HepG2 (cell line): ENCODE data around the gene GUK1. TPM values are rescaled to one million over a fixed set of nuclear protein-coding genes. Genes with fewer than 3 reads are reported as not detected.
A peak's percentile ranks its signal among the peaks of the same experiment; 100 is the strongest.

Experiments used
- HDAC1 ChIP-seq: sonication (generic); formaldehyde crosslinking; IDR thresholded peaks from 2 replicates; pipeline ENCODE4 v1.5.1; 2020; ENCODE audit warnings: mild to moderate bottlenecking, missing genetic modification reagents
- HNRNPL ChIP-seq: fragments of 200-400 bp; formaldehyde crosslinking; IDR thresholded peaks from 2 replicates; pipeline ENCODE4 v1.6.1; 2017; ENCODE audit warnings: mild to moderate bottlenecking, low read depth, low read length
- KLF12 ChIP-seq: sonication (generic); formaldehyde crosslinking; IDR thresholded peaks from 2 replicates; pipeline ENCODE4 v1.4.0; 2020; ENCODE audit warnings: missing genetic modification reagents, borderline replicate concordance
- NCOA2 ChIP-seq: sonication (generic); formaldehyde crosslinking; IDR thresholded peaks from 2 replicates; pipeline ENCODE4 v1.8.0; 2022; ENCODE audit warnings: inconsistent platforms
- PAF1 ChIP-seq: IDR thresholded peaks from 2 replicates; pipeline ENCODE4 v1.6.1; 2016; ENCODE audit warnings: missing genetic modification reagents, missing compliant biosample characterization
- SIN3B ChIP-seq: fragments of 150-350 bp; IDR thresholded peaks from 2 replicates; pipeline ENCODE4 v1.6.1; 2014; ENCODE audit warnings: low read length
- TP53 ChIP-seq: sonication (generic); formaldehyde crosslinking; conservative IDR thresholded peaks from 2 replicates; pipeline ENCODE4 v1.4.0; 2020; ENCODE audit warnings: missing genetic modification reagents
- ZBTB42 ChIP-seq: sonication (generic); formaldehyde crosslinking; IDR thresholded peaks from 2 replicates; pipeline ENCODE4 v1.5.0; 2020; ENCODE audit warnings: mild to moderate bottlenecking, missing genetic modification reagents
- ZNF260 ChIP-seq: sonication (generic); formaldehyde crosslinking; IDR thresholded peaks from 2 replicates; pipeline ENCODE4 v1.4.0; 2020; ENCODE audit warnings: missing genetic modification reagents, low read depth, mild to moderate bottlenecking, borderline replicate concordance
- ZNF33B ChIP-seq: sonication (generic); formaldehyde crosslinking; IDR thresholded peaks from 2 replicates; pipeline ENCODE4 v1.5.1; 2020; ENCODE audit warnings: mild to moderate bottlenecking, missing genetic modification reagents
- ZNF496 ChIP-seq: sonication (generic); formaldehyde crosslinking; IDR thresholded peaks from 2 replicates; pipeline ENCODE4 v1.8.1; 2023; ENCODE audit warnings: mild to moderate bottlenecking, moderate library complexity, missing genetic modification reagents; ENCODE audit not compliant: insufficient replicate concordance
- polyA plus RNA-seq, 8 experiments: library from polyadenylated mRNA; depleted of rRNA in 3 of 8; stranded (reverse) in 7 of 8; unstranded in 1 of 8; fragments of >200 nt; fragmentation: Illumina TruSeq in 4 of 8; extraction: Trizol in 4 of 8; gene quantifications; 2 replicates each; pipeline versions ENCODE4 v1.2.1 to v1.2.3, GENCODE V29; 2011 to 2016; ENCODE audit warnings: low read depth in 4 of 8, missing spikeins in 1 of 8, mixed read lengths in 1 of 8; ENCODE audit not compliant: insufficient read depth in 1 of 8
- total RNA-seq, 5 experiments: library from RNA; depleted of rRNA; stranded (reverse); fragments of >200 nt; fragmentation: Illumina TruSeq; extraction: Trizol; gene quantifications; 2 replicates each; pipeline ENCODE4 v1.2.3, GENCODE V29; 2016; ENCODE audit warnings: low read depth in 1 of 5
- TF ChIP-seq, protein P1 (sequence below): sonication (generic); formaldehyde crosslinking; IDR thresholded peaks from 2 replicates; pipeline ENCODE4 v1.8.0; 2022; ENCODE audit warnings: mild to moderate bottlenecking, missing genetic modification reagents, moderate library complexity
- TF ChIP-seq, protein P2 (sequence below): conservative IDR thresholded peaks from 2 replicates; pipeline ENCODE4 v1.6.1; 2018; ENCODE audit warnings: missing genetic modification reagents
- TF ChIP-seq, protein P3 (sequence below): sonication (generic); formaldehyde crosslinking; IDR thresholded peaks from 2 replicates; pipeline ENCODE4 v1.8.0; 2022; ENCODE audit warnings: missing genetic modification reagents, mild to moderate bottlenecking, inconsistent platforms, borderline replicate concordance
- TF ChIP-seq, protein P4 (sequence below): sonication (generic); formaldehyde crosslinking; IDR thresholded peaks from 2 replicates; pipeline ENCODE4 v1.4.0; 2020; ENCODE audit warnings: missing genetic modification reagents, mild to moderate bottlenecking, borderline replicate concordance
- TF ChIP-seq, protein P5 (sequence below): sonication (generic); formaldehyde crosslinking; IDR thresholded peaks from 2 replicates; pipeline ENCODE4 v1.4.0; 2020; ENCODE audit warnings: mild to moderate bottlenecking, missing genetic modification reagents
- TF ChIP-seq, protein P6 (sequence below): IDR thresholded peaks from 2 replicates; pipeline ENCODE4 v1.6.1; 2016; ENCODE audit warnings: missing compliant biosample characterization, missing genetic modification reagents, borderline replicate concordance
- TF ChIP-seq, protein P7 (sequence below): sonication (generic); formaldehyde crosslinking; conservative IDR thresholded peaks from 2 replicates; pipeline ENCODE4 v1.5.0; 2020; ENCODE audit warnings: missing genetic modification reagents

The GUK1 gene
- total and polyA plus RNA-seq, 2 of the 13 experiments (the other 11 are each of a cell fraction or from before 2014, with no cell fraction given): 116 to 154 TPM

DNA sequence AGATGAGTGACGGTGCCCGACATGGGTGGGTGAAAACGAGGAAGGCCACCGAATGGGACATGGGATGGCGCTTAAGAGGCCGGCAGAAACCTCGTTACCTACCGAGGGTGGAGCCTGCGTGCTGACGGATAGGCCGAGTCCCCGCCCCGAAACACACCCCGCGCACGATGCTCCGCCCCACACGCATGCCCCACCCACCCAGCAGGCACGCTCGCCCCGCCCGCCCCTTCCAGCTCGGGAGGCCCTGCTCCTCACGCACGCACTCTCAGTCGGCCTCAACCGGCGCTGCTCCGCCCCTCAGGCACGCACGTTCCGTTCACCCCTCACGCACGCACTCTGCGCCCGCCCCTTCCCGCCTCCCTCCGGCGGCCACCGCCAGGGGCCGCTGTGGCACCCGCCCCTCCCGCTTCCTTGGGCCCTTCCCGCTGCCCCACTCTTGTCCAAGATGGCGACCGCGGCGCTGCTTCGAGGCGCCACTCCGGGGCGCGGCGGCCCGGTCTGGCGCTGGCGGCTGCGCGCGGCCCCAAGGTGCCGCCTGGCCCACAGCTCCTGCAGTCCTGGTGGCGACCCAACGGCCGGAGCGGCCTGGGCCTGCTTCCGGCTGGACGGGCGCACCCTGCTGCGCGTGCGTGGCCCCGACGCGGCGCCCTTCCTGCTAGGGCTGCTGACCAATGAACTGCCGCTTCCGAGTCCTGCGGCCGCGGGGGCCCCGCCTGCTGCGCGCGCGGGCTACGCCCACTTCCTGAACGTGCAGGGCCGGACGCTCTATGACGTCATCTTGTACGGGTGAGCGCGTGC lies 25.5 kb downstream of the GUK1 start, which contains the start of gene IBA57 (continued):
- 0 out of 2 replicates have a peak, but pooled peaks have one; percentile 58 for TF ChIP-seq KLF12 (CRISPR knock-in tag)
- TF ChIP-seq, protein P1, sequence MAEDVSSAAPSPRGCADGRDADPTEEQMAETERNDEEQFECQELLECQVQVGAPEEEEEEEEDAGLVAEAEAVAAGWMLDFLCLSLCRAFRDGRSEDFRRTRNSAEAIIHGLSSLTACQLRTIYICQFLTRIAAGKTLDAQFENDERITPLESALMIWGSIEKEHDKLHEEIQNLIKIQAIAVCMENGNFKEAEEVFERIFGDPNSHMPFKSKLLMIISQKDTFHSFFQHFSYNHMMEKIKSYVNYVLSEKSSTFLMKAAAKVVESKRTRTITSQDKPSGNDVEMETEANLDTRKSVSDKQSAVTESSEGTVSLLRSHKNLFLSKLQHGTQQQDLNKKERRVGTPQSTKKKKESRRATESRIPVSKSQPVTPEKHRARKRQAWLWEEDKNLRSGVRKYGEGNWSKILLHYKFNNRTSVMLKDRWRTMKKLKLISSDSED: no peak
- TF ChIP-seq, protein P2, sequence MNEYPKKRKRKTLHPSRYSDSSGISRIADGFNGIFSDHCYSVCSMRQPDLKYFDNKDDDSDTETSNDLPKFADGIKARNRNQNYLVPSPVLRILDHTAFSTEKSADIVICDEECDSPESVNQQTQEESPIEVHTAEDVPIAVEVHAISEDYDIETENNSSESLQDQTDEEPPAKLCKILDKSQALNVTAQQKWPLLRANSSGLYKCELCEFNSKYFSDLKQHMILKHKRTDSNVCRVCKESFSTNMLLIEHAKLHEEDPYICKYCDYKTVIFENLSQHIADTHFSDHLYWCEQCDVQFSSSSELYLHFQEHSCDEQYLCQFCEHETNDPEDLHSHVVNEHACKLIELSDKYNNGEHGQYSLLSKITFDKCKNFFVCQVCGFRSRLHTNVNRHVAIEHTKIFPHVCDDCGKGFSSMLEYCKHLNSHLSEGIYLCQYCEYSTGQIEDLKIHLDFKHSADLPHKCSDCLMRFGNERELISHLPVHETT: no peak; the same call in 1 of the 2 replicates
- TF ChIP-seq SIN3B: no peak
- TF ChIP-seq ZNF496 (CRISPR knock-in tag): no peak
- no peak for TF ChIP-seq ZNF33B (CRISPR knock-in tag)
- TF ChIP-seq, protein P3, sequence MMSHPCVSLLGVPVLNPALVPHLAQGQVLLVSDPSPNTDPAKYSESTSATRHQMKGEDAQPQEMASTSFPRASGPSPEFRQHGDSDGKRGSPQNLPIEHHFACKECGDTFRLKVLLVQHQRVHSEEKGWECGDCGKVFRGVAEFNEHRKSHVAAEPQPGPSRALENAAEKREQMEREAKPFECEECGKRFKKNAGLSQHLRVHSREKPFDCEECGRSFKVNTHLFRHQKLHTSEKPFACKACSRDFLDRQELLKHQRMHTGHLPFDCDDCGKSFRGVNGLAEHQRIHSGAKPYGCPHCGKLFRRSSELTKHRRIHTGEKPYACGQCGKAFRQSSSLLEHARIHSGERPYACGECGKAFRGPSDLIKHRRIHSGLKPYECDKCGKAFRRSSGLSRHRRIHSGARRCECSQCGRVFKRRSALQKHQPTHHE: no peak
- TF ChIP-seq TP53 (CRISPR knock-in tag): no peak
- TF ChIP-seq ZNF260 (CRISPR knock-in tag): no peak
- TF ChIP-seq, protein P4, sequence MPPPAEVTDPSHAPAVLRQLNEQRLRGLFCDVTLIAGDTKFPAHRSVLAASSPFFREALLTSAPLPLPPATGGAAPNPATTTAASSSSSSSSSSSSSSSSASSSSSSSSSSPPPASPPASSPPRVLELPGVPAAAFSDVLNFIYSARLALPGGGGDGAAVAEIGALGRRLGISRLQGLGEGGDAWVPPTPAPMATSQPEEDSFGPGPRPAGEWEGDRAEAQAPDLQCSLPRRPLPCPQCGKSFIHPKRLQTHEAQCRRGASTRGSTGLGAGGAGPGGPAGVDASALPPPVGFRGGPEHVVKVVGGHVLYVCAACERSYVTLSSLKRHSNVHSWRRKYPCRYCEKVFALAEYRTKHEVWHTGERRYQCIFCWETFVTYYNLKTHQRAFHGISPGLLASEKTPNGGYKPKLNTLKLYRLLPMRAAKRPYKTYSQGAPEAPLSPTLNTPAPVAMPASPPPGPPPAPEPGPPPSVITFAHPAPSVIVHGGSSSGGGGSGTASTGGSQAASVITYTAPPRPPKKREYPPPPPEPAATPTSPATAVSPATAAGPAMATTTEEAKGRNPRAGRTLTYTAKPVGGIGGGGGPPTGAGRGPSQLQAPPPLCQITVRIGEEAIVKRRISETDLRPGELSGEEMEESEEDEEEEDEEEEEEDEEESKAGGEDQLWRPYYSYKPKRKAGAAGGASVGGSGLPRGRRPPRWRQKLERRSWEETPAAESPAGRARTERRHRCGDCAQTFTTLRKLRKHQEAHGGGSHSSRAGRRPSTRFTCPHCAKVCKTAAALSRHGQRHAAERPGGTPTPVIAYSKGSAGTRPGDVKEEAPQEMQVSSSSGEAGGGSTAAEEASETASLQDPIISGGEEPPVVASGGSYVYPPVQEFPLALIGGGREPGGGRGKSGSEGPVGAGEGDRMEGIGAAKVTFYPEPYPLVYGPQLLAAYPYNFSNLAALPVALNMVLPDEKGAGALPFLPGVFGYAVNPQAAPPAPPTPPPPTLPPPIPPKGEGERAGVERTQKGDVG (CRISPR knock-in tag): no peak
- TF ChIP-seq HNRNPL: no peak; the same call in 1 of the 2 replicates
- TF ChIP-seq, protein P5, sequence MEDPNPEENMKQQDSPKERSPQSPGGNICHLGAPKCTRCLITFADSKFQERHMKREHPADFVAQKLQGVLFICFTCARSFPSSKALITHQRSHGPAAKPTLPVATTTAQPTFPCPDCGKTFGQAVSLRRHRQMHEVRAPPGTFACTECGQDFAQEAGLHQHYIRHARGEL (CRISPR knock-in tag): no peak
- TF ChIP-seq PAF1 (CRISPR knock-in tag): 0 out of 2 replicates have a peak, but pooled peaks have one; percentile 8
- TF ChIP-seq, protein P6, sequence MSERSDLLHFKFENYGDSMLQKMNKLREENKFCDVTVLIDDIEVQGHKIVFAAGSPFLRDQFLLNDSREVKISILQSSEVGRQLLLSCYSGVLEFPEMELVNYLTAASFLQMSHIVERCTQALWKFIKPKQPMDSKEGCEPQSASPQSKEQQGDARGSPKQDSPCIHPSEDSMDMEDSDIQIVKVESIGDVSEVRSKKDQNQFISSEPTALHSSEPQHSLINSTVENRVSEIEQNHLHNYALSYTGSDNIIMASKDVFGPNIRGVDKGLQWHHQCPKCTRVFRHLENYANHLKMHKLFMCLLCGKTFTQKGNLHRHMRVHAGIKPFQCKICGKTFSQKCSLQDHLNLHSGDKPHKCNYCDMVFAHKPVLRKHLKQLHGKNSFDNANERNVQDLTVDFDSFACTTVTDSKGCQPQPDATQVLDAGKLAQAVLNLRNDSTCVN (CRISPR knock-in tag): no peak
- TF ChIP-seq ZBTB42: no peak
- TF ChIP-seq, protein P7, sequence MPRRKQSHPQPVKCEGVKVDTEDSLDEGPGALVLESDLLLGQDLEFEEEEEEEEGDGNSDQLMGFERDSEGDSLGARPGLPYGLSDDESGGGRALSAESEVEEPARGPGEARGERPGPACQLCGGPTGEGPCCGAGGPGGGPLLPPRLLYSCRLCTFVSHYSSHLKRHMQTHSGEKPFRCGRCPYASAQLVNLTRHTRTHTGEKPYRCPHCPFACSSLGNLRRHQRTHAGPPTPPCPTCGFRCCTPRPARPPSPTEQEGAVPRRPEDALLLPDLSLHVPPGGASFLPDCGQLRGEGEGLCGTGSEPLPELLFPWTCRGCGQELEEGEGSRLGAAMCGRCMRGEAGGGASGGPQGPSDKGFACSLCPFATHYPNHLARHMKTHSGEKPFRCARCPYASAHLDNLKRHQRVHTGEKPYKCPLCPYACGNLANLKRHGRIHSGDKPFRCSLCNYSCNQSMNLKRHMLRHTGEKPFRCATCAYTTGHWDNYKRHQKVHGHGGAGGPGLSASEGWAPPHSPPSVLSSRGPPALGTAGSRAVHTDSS (CRISPR knock-in tag): no peak
- TF ChIP-seq NCOA2 (CRISPR knock-in tag): no peak
- TF ChIP-seq HDAC1: peak; percentile 46; the same call in 1 of the 2 replicates
